ENCODE data around the gene TMEM87A. TPM values are rescaled to one million over a fixed set of nuclear protein-coding genes. Genes with fewer than 3 reads are reported as not detected.
"Not testable (repeated sequence)": the region's sequence is repeated elsewhere in the genome, so short reads cannot be mapped to it uniquely, and the experiment has no call there.

Gene TMEM87A
- total RNA-seq (2014; rRNA removed; shearing (Covaris generic)), result 57.1 and 57.2 TPM in 2 replicates

DNA sequence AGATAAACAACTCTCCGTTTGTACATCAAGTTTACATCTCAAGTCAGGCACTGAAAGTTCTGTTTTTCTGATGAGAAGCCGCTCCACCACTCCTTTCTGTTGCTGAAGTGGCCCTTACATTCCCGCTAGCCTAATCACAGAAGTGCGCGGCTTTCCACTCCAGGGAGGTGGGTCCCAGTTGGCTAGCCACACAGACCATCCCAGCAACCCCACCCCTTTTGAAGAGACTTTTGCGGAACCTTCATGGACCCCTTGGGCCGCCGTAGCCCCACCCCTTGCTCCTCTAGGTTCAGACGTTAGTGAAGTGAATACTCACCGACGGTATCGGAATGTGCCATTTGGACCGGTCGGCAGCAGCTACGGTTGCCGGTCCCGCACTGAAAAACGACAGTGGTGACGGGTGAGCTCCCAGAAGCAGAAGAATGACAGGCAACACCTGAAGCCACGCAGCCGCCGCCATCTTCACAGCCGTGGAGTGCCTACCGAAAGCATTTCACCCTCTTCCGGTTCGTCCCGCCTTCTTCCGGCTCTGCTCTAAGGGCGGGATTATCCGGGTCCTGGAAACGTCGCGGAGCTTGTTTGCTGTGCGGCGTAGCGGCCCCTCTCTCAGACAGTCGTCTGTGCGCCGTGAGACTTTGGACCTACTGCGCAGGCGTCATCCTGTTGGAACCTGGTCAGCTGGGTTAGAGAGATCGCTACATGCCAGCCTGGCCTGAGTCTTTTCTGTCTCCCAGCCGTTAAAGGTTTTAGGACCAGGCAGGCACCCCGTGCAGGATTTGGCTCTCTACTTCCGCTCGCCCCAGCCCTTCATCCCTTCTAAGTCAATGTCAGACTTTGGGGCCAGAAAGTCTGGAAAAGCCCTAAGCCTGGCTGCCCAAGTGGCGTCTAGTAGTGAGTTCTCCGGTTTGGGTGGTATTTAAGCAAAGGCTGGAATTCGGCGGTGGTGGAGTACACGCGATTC lies at the start of gene TMEM87A, which contains the start of gene GANC:
Gene TMEM87A (minus strand): TSS at position 495 of the 961 bp plus-strand sequence. CDS start 35 bp downstream, at position 460.
Gene GANC (plus strand): TSS at position 263 of the 961 bp plus-strand sequence. CDS start 1,281 bp downstream, outside the sequence.
- peak; percentile 97 for DNase-seq (ENCODE audit: low spot score)

DNA sequence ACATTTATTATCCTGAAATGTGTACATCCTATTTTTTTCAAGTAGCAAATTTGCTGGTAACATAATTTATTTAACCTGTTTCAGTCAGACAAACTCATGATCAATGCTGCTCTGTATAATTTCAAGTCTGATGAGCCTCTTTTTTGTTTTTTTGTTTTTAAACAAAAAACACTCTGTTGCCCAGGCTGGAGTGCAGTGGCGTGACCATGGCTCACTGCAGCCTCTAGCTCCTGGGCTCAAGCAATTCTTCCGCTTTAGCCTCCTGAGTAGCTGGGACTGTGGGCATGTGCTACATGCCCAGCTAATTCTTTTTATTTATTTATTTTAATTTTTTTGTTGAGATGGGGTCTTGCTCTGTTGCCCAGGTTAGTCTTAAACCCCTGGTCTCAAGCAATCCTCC lies 46.0 kb upstream of the TMEM87A start:
- DNase-seq (ENCODE audit: low spot score), result no peak

- not testable (repeated sequence) for DNase-seq (ENCODE audit: low spot score)
These were observed 43.1 kb upstream of the TMEM87A start for GRCh38 chr15:42316282-42316805.

GRCh38 chr15:42315521-42315920 lies 42.3 kb upstream of the TMEM87A start:
- no peak for DNase-seq (ENCODE audit: low spot score)

- DNase-seq (ENCODE audit: low spot score), result no peak
These were observed 41.6 kb upstream of the TMEM87A start for GRCh38 chr15:42314818-42315217.

- no peak for DNase-seq (ENCODE audit: low spot score)
These were observed 40.2 kb upstream of the TMEM87A start for GRCh38 chr15:42313463-42313862.

GRCh38 chr15:42306681-42307080 lies 33.4 kb upstream of the TMEM87A start:
- DNase-seq (ENCODE audit: low spot score), result no peak

DNA sequence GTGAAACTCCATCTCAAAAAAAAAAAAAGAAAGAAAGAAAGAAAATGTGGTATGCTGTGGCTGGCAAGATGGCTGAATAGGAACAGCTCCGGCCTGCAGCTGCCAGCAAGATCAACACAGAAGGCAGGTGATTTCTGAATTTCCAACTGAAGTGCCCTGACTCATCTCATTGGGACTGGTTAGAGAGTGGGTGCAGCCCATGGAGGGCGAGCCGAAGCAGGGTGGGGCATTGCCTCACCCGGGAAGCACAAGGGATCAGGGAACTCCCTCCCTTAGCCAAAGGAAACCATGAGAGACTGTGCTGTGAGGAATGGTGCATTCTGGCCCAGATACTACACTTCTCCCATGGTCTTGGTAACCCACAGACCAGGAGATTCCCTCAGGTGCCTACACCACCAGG lies 27.8 kb upstream of the TMEM87A start:
- DNase-seq (ENCODE audit: low spot score), result not testable (repeated sequence)

- DNase-seq (ENCODE audit: low spot score), result peak; percentile 22
These were observed 15.9 kb upstream of the TMEM87A start for GRCh38 chr15:42289166-42289565.

DNA sequence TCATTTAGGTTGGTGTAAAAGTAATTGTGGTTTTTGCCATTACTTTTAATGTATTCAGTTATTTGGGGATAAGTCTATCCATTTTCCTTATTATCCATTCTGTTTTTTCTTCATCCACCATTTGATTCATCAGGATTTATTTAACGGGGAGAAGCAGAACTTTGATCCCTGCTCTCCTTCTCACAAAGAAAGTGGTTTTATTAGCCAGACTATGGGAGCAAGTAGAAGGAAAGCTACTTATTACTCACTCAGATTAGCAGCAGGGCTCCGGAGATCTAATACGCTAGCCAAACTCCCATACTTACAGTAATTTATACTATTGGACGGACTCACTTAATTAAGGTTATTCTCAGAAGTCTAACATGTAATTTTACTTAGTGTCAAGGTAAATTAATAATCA lies 14.7 kb upstream of the TMEM87A start:
- no peak for DNase-seq (ENCODE audit: low spot score)

- DNase-seq (ENCODE audit: low spot score), result no peak
These were observed 13.3 kb upstream of the TMEM87A start for GRCh38 chr15:42286445-42287029.

- no peak for DNase-seq (ENCODE audit: low spot score)
These were observed 11.8 kb upstream of the TMEM87A start for GRCh38 chr15:42285034-42285433.

- DNase-seq (ENCODE audit: low spot score), result no peak
These were observed 11.3 kb upstream of the TMEM87A start for GRCh38 chr15:42284551-42284950.

DNA sequence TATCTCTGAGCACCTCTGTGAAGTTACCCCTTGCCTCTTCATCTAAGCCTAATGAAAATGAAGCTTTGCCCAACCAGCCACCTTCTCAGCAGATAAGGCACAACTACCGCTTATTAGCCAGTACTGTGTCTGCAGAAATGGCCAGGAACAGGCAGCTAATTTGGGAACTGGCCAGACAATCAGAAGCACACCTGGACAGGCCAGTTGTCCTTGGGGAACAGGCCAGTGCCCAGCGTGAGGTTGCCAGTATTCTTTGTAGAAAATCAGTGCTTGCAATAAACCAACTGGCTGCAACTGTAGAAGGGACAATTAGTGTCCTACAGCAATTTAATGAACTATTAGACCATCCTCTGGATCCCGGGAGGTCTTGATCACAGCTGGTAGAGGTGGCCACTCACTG lies 10.4 kb upstream of the TMEM87A start:
- no peak for DNase-seq (ENCODE audit: low spot score)

GRCh38 chr15:42282926-42283325 lies 9.7 kb upstream of the TMEM87A start:
- no peak for DNase-seq (ENCODE audit: low spot score)

GRCh38 chr15:42282344-42282743 lies 9.1 kb upstream of the TMEM87A start:
- DNase-seq (ENCODE audit: low spot score), result no peak

- no peak for DNase-seq (ENCODE audit: low spot score)
These were observed 6.0 kb upstream of the TMEM87A start for GRCh38 chr15:42279234-42279723.

- no peak for DNase-seq (ENCODE audit: low spot score)
These were observed 3.5 kb upstream of the TMEM87A start for GRCh38 chr15:42276762-42277161.

- DNase-seq (ENCODE audit: low spot score), result no peak
These were observed 2.7 kb upstream of the TMEM87A start for GRCh38 chr15:42275780-42276391.

DNA sequence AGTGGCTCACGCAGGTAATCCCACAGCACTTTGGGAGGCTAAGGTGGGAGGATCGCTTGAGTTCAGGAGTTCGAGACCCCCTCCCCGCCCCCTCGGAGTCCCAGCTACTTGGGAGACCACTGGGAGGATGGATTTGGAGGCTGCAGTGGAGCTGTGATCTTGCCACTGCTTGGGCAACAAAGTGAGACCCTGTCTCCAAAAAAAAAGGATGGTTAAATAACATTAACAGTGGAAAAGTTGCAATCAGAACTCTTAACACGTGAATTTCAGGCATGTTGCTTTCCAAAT lies 1.4 kb upstream of the TMEM87A start:
- no peak for DNase-seq (ENCODE audit: low spot score)

DNA sequence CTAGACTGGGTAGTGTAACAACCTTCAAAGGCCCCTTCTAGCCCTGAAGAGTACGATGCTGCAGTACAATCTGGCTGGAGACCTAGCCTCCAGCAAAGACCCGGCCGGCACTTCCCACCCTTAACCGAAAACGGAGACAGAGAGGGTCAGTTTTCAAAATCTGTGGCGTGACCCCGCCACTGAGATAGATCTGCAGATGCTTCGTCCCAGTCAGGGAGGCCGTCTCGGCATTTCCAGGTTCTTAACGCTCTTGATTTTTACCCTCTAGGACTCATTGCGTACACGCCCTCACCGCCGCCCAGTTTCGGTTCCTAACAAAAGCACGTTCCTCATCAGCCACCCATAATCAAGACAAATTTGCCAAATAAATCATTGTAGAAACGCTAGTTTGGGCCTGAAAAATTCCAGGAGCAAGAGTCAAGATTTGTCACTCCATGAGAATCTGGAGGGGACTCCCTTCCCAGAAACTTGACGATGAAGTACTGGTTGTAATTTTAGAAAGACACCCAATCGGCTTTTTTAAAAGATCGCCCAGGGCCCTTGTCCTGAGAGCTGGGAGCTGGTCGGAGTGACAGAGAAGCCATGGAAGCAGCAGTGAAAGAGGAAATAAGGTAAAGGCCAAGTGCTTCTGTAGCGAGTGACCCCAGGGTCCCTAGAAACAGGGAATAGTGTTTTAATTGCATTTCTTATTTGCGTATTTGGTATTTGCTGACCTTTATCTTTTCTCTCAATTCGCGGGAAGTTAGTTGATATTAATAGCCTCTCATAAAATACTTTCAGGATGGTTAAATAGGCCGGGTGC lies 868 bp upstream of the TMEM87A start:
- peak; percentile 44 for DNase-seq (ENCODE audit: low spot score)

Measured in A172 (cell line).